Rectal smooth muscle tissue (tissue), 1 donor: ENCODE results near the gene SRD5A1.
A peak's percentile ranks its signal among the peaks of the same experiment; 100 is the strongest.

Source experiments
- H3K27ac ChIP-seq: one replicate; pipeline ENCODE4 v1.7.0; 2013; ENCODE audit warnings: low read depth, low read length, inconsistent platforms
- H3K27me3 ChIP-seq: one replicate; pipeline ENCODE4 v1.7.0; 2013; ENCODE audit warnings: low read length; ENCODE audit not compliant: control insufficient read depth, insufficient read depth
- H3K36me3 ChIP-seq: one replicate; pipeline ENCODE4 v1.7.0; 2013; ENCODE audit warnings: low read length; ENCODE audit not compliant: control insufficient read depth, insufficient read depth
- H3K4me1 ChIP-seq: one replicate; pipeline ENCODE4 v1.7.0; 2013; ENCODE audit warnings: low read length; ENCODE audit not compliant: control insufficient read depth, insufficient read depth
- H3K4me3 ChIP-seq: one replicate; pipeline ENCODE4 v1.7.0; 2013; ENCODE audit warnings: low read length
- H3K9ac ChIP-seq: one replicate; pipeline ENCODE4 v1.7.0; 2013; ENCODE audit warnings: low read length

The SRD5A1 gene

GRCh38 chr5:6595405-6595804, 37.8 kb upstream of the SRD5A1 start:
- Histone ChIP-seq H3K4me3 (no peak overlapping the region), H3K36me3 (peaks cover 4% of the 10 kb centered on the region), H3K4me1 (no peaks in the 10 kb centered on the region), H3K9ac (no peak overlapping the region), H3K27me3 (no peaks in the 10 kb centered on the region), H3K27ac (no peak overlapping the region)

DNA sequence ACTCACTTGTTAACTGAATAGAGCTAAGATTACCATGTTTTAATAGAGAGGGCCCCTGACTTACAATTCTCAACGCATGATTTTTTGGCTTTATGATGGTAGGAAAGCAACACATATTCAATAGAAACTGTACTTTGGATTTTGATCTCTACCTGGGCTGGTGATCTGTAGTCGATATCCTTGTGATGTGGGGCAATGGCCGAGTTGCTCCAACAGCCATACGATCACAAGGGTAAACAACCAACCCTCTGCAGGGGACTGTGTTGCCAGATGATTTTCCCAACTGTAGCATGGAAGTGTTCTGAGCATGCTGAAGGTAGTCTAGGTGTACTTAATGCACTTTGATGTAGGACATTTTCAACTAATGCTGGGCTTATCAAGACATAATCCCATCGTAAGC, 36.9 kb upstream of the SRD5A1 start:
- no peak overlapping the region for H3K27ac ChIP-seq
- H3K36me3 ChIP-seq, result peaks cover 8% of the 10 kb centered on the region
- no peak overlapping the region for H3K9ac ChIP-seq
- H3K4me3 ChIP-seq, result no peak overlapping the region
- H3K27me3 ChIP-seq, result no peaks in the 10 kb centered on the region
- H3K4me1 ChIP-seq, result no peaks in the 10 kb centered on the region

- Histone ChIP-seq H3K4me1 (no peaks in the 10 kb centered on the region), H3K36me3 (peaks cover 18% of the 10 kb centered on the region), H3K9ac (no peak overlapping the region), H3K27me3 (no peaks in the 10 kb centered on the region), H3K4me3 (no peak overlapping the region), H3K27ac (peak overlapping the region; percentile 21)
These were observed 35.7 kb upstream of the SRD5A1 start for GRCh38 chr5:6597557-6597956.

DNA sequence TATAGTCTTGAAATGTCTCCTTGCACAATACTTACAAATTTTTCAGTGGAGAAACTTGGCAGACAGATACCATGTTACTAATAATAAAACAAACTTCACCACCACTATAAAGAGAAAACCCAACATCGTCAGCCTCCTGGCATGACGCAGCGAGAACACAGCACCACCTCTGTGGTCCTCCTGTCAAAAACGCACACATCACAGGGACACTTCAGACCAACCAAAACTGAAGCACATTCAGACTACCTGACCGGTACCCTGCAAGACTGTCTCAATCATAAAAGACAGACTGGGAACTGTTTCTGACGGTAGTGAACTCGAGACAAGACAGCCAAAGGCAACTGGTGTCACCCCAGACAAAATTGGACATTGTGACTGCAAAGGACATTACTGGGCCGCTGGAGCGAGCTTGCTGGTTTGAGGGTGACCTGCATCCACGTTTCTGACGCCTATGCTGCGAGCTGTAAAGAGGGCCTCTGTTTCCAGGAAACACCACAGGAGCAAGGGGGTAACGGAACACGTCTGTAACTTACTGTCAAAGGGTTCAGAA, 34.8 kb upstream of the SRD5A1 start:
- Histone ChIP-seq H3K36me3 (peaks cover 18% of the 10 kb centered on the region), H3K27ac (peak overlapping the region; percentile 17), H3K9ac (no peak overlapping the region), H3K4me3 (no peak overlapping the region), H3K27me3 (no peaks in the 10 kb centered on the region), H3K4me1 (no peaks in the 10 kb centered on the region)

DNA sequence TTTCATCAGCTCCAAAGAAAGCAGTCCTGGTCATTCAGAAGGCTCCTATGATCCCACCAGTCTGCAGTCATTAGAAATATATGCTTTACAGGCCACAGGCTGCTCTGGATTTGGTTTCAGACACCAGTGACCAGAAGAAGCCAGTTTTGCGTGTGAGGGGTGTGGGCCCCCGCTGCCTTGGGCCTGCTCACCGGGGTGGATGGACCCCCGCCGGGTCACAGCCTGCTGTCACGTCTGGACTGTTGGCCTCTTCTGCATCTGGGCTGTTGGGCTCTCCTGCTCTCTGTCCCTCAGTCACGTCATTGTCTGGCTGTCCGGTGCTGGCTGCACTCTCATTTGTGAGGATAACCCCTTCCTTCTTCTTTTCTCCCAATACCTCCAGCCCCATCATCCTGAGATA, 33.5 kb upstream of the SRD5A1 start:
- no peaks in the 10 kb centered on the region for H3K27me3 ChIP-seq
- H3K27ac ChIP-seq, result no peak overlapping the region
- H3K4me1 ChIP-seq, result no peaks in the 10 kb centered on the region
- H3K4me3 ChIP-seq, result no peak overlapping the region
- H3K9ac ChIP-seq, result no peak overlapping the region
- peaks cover 29% of the 10 kb centered on the region for H3K36me3 ChIP-seq

DNA sequence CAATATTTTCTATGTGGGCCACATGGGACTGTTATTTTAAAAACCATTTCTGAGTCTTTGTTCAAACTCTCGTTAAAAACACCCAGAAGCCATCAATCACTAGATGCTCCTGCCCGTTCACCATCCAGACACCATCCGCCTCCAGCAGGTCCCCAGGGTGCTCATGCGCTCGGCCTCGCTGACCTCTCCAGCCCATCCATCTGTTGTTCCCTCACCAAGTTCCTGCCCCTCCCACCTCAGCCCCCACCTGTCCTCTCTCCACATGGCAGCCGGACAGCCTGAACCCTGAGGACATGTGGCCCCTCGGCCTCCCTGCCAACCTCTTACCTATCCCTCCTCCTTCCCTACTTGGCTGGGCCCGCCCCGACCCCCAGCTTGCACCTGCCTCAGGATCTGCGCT, 32.0 kb upstream of the SRD5A1 start:
- Histone ChIP-seq H3K36me3 (peaks cover 36% of the 10 kb centered on the region), H3K4me1 (no peaks in the 10 kb centered on the region), H3K9ac (no peak overlapping the region)

DNA sequence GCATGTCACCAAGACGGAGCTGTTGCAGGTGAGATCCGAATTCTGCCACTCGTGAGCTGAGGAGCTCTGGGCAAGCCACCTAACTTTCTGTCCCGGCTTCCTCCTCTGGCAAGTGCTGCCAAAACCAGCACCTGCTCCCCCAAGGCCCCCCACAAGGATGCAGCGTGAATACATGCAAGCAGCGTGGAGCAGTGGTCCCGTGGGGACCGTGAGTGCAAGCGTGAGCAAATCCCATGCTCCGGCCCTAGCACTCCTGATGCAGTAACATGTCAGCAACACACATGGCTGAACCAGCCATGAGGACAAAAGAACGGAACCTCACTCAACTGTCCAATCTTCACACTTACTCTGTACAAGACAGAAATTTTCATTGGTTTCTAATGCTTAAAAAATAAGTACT, 31.4 kb upstream of the SRD5A1 start:
- Histone ChIP-seq H3K36me3 (peaks cover 36% of the 10 kb centered on the region), H3K27me3 (no peaks in the 10 kb centered on the region), H3K27ac (no peak overlapping the region), H3K4me3 (no peak overlapping the region), H3K9ac (no peak overlapping the region), H3K4me1 (no peaks in the 10 kb centered on the region)

More for the DNA sequence above, 32.0 kb upstream of the SRD5A1 start:
- H3K27me3 ChIP-seq, result no peaks in the 10 kb centered on the region
- H3K27ac ChIP-seq, result no peak overlapping the region
- H3K4me3 ChIP-seq, result no peak overlapping the region

- Histone ChIP-seq H3K4me3 (no peak overlapping the region), H3K9ac (no peak overlapping the region), H3K36me3 (peaks cover 36% of the 10 kb centered on the region), H3K27ac (no peak overlapping the region), H3K4me1 (no peaks in the 10 kb centered on the region), H3K27me3 (no peaks in the 10 kb centered on the region)
These were observed 30.8 kb upstream of the SRD5A1 start for GRCh38 chr5:6602441-6602840.

- no peaks in the 10 kb centered on the region for H3K4me1 ChIP-seq
- no peak overlapping the region for H3K4me3 ChIP-seq
These were observed 29.6 kb upstream of the SRD5A1 start for GRCh38 chr5:6603643-6604042.

GRCh38 chr5:6604341-6604740, 28.9 kb upstream of the SRD5A1 start:
- H3K36me3 ChIP-seq, result peaks cover 50% of the 10 kb centered on the region

More at GRCh38 chr5:6603643-6604042, 29.6 kb upstream of the SRD5A1 start:
- no peaks in the 10 kb centered on the region for H3K27me3 ChIP-seq
- no peak overlapping the region for H3K27ac ChIP-seq
- H3K9ac ChIP-seq, result no peak overlapping the region
- H3K36me3 ChIP-seq, result peaks cover 43% of the 10 kb centered on the region

GRCh38 chr5:6604946-6605345, 28.3 kb upstream of the SRD5A1 start:
- H3K27ac ChIP-seq, result no peak overlapping the region
- H3K4me1 ChIP-seq, result no peaks in the 10 kb centered on the region
- H3K36me3 ChIP-seq, result peaks cover 54% of the 10 kb centered on the region
- no peak overlapping the region for H3K4me3 ChIP-seq
- no peak overlapping the region for H3K9ac ChIP-seq
- H3K27me3 ChIP-seq, result no peaks in the 10 kb centered on the region

More at GRCh38 chr5:6604341-6604740, 28.9 kb upstream of the SRD5A1 start:
- Histone ChIP-seq H3K4me3 (no peak overlapping the region), H3K27ac (no peak overlapping the region), H3K27me3 (no peaks in the 10 kb centered on the region), H3K4me1 (no peaks in the 10 kb centered on the region), H3K9ac (no peak overlapping the region)

GRCh38 chr5:6606884-6607558, 26.2 kb upstream of the SRD5A1 start:
- H3K9ac ChIP-seq, result no peak overlapping the region
- no peaks in the 10 kb centered on the region for H3K27me3 ChIP-seq
- H3K36me3 ChIP-seq, result peaks cover 46% of the 10 kb centered on the region
- H3K27ac ChIP-seq, result no peak overlapping the region
- H3K4me3 ChIP-seq, result no peak overlapping the region
- no peaks in the 10 kb centered on the region for H3K4me1 ChIP-seq

- H3K4me1 ChIP-seq, result no peaks in the 10 kb centered on the region
- no peak overlapping the region for H3K4me3 ChIP-seq
- H3K27ac ChIP-seq, result no peak overlapping the region
- H3K27me3 ChIP-seq, result no peaks in the 10 kb centered on the region
- H3K36me3 ChIP-seq, result peaks cover 48% of the 10 kb centered on the region
- H3K9ac ChIP-seq, result no peak overlapping the region
These were observed 25.7 kb upstream of the SRD5A1 start for GRCh38 chr5:6607559-6607936.
